ENCODE data around the gene CCR3. TPM values are rescaled to one million over a fixed set of nuclear protein-coding genes. Genes with fewer than 3 reads are reported as not detected.

Gene CCR3
- not detected in 3 replicates for total RNA-seq

DNA sequence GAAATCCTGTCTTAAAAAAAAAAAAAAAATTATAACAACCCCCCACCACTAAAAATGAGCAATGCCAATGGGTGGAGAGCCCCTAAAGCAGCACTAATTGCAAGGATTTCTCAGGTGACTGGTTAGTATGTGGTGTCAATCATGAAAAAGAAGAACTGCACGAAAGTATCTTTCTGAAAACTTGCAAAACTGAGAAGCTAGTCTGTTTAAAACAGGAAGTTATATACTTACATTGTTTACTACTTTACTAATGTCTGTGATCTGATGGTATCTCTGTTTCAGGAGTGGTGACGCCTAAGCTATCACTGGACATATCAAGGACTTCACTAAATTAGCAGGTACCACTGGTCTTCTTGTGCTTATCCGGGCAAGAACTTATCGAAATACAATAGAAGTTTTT lies at the start of gene CCR3:
TSS of gene CCR3 (plus strand) at position 341 of the 400 bp plus-strand sequence. CDS start 22,699 bp downstream, outside the sequence.
- TF ChIP-seq, protein P1, sequence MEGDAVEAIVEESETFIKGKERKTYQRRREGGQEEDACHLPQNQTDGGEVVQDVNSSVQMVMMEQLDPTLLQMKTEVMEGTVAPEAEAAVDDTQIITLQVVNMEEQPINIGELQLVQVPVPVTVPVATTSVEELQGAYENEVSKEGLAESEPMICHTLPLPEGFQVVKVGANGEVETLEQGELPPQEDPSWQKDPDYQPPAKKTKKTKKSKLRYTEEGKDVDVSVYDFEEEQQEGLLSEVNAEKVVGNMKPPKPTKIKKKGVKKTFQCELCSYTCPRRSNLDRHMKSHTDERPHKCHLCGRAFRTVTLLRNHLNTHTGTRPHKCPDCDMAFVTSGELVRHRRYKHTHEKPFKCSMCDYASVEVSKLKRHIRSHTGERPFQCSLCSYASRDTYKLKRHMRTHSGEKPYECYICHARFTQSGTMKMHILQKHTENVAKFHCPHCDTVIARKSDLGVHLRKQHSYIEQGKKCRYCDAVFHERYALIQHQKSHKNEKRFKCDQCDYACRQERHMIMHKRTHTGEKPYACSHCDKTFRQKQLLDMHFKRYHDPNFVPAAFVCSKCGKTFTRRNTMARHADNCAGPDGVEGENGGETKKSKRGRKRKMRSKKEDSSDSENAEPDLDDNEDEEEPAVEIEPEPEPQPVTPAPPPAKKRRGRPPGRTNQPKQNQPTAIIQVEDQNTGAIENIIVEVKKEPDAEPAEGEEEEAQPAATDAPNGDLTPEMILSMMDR (IDR thresholded peaks at IDR 0.05; ENCODE audit: unreplicated experiment): no peak
- Mint-ChIP-seq H3K4me3 (no peak within 1 kb of the TSS), H3K27ac (no peak within 1 kb of the TSS), H3K36me3 (no peaks in the 10 kb centered on the region), H3K27me3 (ENCODE audit: low read depth) (peaks cover 44% of the 10 kb centered on the region), H3K4me1 (no peaks in the 10 kb centered on the region), H3K9me3 (peaks cover 2% of the 10 kb centered on the region)
- DNase-seq (ENCODE audit: low spot score in 2 of 2, unreplicated experiment in 2 of 2): no peak

GRCh38 chr3:46192939-46193338 lies 49.3 kb upstream of the CCR3 start:
- no peaks in the 10 kb centered on the region for H3K36me3 Mint-ChIP-seq
- peaks cover 38% of the 10 kb centered on the region for H3K9me3 Mint-ChIP-seq
- no peak overlapping the region for H3K27ac Mint-ChIP-seq
- no peak for DNase-seq (ENCODE audit: low spot score in 2 of 2, unreplicated experiment in 2 of 2)
- H3K27me3 Mint-ChIP-seq (ENCODE audit: low read depth): peaks cover 2% of the 10 kb centered on the region
- H3K4me1 Mint-ChIP-seq: no peaks in the 10 kb centered on the region
- no peak overlapping the region for H3K4me3 Mint-ChIP-seq
- TF ChIP-seq, protein P1 (IDR thresholded peaks at IDR 0.05; ENCODE audit: unreplicated experiment): no peak

DNA sequence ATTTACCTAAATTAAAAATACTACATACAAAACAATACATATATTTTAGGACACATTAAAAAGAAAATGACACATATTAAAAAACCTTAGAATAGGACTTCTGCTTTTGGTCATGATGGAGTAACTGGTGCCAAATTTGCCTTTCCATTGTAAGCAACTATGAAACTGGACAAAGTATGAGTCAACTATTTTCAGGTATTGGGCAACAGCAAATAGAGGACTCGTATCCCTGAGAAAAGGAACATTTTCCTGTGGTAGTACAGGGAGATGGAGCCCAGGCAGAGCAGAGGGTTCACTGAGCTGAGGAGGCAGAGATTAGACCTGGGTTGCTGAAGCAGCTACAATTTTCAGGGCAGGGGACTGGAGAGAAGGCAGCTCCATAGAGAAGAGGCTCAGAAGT lies 48.8 kb upstream of the CCR3 start:
- no peak for DNase-seq (ENCODE audit: low spot score in 2 of 2, unreplicated experiment in 2 of 2)
- Mint-ChIP-seq H3K9me3 (peaks cover 42% of the 10 kb centered on the region), H3K27ac (no peak overlapping the region), H3K4me1 (no peaks in the 10 kb centered on the region), H3K27me3 (ENCODE audit: low read depth) (peaks cover 2% of the 10 kb centered on the region), H3K36me3 (no peaks in the 10 kb centered on the region), H3K4me3 (no peak overlapping the region)
- TF ChIP-seq, protein P1 (IDR thresholded peaks at IDR 0.05; ENCODE audit: unreplicated experiment): no peak

DNA sequence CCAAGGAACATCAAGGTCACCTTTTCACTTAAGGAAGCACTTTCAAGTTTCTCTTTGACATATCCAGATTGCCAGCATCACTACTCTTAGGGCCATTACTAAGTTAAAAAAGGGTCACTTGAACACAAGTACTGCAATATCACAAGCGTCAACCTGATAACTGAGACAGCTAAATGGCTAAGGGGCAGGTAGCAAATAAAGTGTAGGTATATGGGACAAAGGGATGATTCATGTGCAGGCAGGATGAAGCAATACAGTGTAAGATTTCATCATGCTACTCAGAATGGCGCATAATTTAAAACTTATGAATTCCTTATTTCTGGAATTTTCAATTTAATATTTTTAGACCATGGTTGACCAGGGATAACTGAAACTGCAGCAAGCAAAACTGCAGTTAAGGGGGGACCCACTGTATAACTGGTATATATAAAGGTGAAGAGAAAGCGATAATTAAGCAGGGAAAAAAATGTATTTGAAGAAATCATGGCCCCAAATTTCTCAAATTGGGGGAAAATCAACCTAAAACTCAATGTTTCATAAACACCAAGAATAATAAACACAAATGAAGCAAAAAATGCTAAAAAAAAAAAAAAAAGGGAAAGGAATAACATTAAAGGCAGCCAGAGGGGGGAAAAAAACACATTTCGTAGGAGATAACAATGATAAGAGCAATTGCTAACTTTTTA lies 47.2 kb upstream of the CCR3 start:
- H3K4me3 Mint-ChIP-seq: no peak overlapping the region
- no peaks in the 10 kb centered on the region for H3K4me1 Mint-ChIP-seq
- H3K27me3 Mint-ChIP-seq (ENCODE audit: low read depth): peaks cover 2% of the 10 kb centered on the region
- peaks cover 44% of the 10 kb centered on the region for H3K9me3 Mint-ChIP-seq
- TF ChIP-seq, protein P1 (IDR thresholded peaks at IDR 0.05; ENCODE audit: unreplicated experiment): no peak
- no peak overlapping the region for H3K27ac Mint-ChIP-seq
- no peak for DNase-seq (ENCODE audit: low spot score in 2 of 2, unreplicated experiment in 2 of 2)
- no peaks in the 10 kb centered on the region for H3K36me3 Mint-ChIP-seq

DNA sequence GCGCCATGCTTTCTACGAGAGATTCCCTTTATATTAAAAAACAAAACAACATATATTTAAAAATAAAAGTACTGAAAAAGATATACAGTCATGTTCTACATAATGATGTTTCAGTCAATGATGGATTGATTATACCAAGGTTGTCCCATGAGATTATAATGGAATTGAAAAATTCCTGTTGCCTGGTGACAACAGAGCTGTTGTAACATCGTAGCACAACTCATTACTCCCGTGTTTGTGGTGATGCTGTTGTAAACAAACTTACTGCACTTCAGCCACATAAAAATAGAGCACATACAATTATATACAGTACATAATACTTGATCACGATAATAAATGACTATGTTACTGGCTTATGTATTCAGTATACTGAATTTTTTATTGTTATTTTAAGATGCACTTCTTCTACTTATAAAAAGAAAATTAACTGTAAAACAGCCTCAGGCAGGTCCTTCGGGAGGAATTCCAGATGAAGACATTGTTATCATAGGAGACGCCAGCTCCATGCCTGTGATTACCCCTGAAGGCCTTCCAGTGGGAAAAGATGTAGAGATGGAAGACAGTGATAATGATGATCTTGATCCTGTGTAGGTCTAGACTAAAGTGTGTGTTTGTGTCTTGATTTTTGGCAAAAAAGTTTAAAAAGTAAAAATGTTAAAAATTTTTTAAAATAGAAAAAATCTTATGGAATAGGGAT lies 45.9 kb upstream of the CCR3 start:
- Mint-ChIP-seq H3K27me3 (ENCODE audit: low read depth) (no peaks in the 10 kb centered on the region), H3K4me1 (no peaks in the 10 kb centered on the region), H3K36me3 (no peaks in the 10 kb centered on the region), H3K4me3 (no peak overlapping the region), H3K9me3 (peaks cover 44% of the 10 kb centered on the region), H3K27ac (no peak overlapping the region)
- no peak for DNase-seq (ENCODE audit: low spot score in 2 of 2, unreplicated experiment in 2 of 2)
- TF ChIP-seq, protein P1 (IDR thresholded peaks at IDR 0.05; ENCODE audit: unreplicated experiment): no peak
